RKO (cell line): Measurements from ENCODE around the gene PYGM.

ENCODE experiments used
- DNase-seq: peaks from one replicate; pipeline ENCODE4 v3.0.0-alpha.2; 2016; ENCODE audit warnings: low spot score

PYGM gene

DNA sequence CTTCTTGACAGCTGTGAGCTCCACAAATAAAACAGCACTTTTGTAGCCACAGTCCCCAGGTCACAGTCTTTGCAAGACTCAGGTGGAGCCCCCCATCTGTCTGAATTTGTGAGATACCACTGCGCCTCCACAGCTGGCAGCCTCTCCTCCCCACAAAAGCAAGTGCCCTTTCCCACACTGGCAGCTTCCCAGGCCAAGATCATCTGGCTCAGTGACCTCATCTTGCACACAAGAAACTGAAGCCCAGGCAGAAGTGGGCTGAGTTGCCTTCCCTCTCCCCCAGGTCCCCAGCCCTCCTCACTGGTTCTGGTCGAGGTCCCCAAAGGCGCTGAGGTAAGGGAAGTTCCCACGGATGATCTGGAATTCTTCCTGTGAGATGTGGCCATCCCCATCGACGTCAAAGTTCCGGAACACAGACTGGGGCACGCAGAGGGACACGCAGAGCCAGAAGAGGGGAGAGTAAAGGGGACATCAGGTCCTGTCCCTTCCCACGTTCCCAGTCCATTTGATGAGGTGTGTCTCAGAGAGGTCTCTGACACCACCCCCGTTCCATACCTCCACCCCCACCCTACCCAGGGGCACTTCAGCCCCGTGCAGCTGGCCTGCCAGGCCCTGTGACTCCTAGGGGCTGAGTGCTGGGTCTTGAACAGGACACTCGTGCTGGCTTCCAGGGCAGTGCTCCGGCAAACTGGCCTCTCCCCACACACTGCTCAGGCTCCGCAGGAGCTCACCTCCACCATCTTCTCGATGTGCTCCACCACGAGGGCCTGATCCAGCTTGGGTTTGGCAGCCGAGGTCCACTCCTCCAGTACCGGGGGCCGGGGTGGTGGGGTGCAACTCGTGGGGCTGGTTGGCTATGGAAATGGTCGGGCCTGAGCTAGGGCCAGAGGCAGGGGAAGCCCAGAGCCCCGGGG, 24.7 kb downstream of the PYGM start:
- DNase-seq, result no peak

GRCh38 chr11:64731601-64732000, 28.2 kb downstream of the PYGM start:
- DNase-seq, result no peak

DNA sequence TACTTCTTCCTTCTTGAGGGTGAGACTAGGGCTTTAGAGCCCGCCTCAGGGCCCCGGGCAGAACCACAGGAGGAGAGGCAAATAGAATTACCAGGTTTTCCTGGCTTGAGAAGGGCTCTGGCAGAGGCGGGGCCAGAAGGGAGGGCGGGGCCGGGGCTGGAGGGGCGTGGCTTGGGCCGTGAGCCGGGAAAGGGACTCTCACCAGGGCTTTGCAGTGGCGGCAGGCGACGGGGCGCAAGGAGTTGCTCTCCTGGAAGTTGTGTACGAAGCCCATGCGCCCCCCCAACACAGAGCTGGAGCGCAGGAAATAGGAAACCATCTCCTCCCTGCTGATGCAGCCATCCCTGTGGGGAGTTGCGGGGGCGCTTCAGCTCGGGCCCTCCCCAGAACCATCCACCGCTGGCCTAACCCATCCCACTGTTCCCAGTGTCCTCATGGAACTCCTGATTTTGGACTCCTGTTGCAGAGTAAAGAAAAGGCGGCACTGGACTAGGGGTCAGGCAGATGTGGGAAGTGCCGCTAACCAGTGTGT, 29.9 kb downstream of the PYGM start:
- no peak for DNase-seq

DNA sequence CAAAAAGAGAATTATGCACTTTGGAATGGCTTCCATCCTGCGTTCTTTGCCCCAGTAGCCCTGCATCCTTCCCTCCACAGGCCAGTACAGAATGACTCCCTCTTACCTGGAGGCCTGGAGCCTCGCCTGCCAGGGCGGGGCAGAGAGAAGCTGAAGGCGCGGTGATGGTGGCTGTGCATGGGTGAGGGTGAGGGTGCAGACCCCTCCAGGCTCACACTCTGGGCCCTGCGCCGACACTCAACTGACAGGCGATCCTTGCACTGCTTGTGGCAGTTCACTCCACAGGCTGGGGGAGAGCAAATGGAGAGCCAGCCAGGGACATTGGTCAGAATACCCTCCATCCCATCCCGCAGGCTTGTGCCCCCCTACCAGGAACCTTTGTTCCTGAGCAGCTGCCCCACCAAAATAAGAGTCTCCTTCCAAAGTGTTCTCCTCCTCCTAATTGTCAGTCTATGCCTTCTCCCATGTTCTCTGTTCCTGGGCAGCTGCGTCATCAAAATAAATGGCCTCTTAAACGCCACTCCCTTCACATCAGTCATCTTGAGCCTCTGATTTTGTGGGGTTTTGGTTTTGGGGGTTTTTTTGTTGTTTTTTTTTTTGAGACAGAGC, 30.9 kb downstream of the PYGM start:
- no peak for DNase-seq

- DNase-seq, result no peak
Measured at GRCh38 chr11:64726867-64727530, 32.8 kb downstream of the PYGM start.

DNA sequence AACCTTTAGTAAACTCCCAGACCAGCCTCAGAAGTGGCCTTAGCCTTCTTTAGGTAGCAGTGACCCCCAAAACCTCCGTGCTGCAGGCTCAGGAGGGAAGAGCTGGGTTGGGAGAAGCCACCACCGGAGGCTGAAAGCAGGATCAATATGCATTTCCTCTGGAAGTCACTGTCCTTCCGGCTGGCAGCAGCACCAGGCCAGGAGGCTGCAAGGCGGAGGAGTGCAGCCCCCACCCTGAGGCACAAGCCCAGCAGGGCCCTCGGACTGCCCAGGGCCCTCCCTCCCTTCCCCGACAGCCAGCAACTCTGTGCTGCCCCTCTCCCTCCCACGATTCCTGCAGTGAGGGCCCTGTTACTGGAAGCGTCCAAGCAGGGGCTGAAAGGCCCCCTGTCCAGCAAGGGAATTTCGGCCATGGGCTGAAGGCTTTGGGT, 33.5 kb downstream of the PYGM start:
- no peak for DNase-seq

DNA sequence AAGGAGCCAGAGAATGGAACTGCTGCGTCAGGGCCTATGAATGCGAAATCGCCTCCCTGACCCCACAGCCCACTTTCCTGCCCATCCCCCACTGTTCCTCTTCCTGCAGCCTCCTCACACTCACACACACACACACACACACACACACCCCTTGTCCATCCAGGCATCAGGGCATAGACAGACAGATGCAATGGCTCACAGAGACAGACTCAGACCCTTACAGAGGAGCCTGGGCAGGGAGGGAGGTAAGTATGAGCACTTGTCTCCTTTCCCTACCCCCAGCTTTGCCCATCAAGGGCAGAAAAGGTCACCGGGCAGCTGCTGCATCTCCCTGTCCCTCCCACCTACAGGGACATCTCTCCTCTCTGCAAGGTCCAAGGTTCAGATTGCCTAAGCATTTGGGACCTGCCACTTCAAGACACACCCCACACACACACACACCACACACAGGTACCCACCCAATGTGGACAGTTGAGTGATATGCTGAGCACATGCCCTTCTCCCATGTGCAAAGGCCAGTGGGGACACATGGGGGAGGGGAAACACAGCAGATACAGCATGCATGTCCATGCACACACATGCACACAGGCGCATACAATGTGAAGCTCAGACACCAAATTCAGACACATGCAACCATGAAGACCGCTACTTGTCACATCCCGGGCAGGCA, 34.8 kb downstream of the PYGM start:
- DNase-seq, result no peak

- no peak for DNase-seq
Measured at GRCh38 chr11:64723907-64724862, 35.6 kb downstream of the PYGM start.

- no peak for DNase-seq
Measured at GRCh38 chr11:64723117-64723906, 36.5 kb downstream of the PYGM start, which contains the start of gene NRXN2. TSS of gene NRXN2 (minus strand) at chr11:64723197. CDS start at chr11:64713699, 9,498 bp downstream.

- no peak for DNase-seq
Measured at GRCh38 chr11:64722141-64723065, 37.4 kb downstream of the PYGM start.

GRCh38 chr11:64721359-64721699, 38.4 kb downstream of the PYGM start:
- no peak for DNase-seq

- DNase-seq, result no peak
Measured at GRCh38 chr11:64720640-64721358, 39.0 kb downstream of the PYGM start.

DNA sequence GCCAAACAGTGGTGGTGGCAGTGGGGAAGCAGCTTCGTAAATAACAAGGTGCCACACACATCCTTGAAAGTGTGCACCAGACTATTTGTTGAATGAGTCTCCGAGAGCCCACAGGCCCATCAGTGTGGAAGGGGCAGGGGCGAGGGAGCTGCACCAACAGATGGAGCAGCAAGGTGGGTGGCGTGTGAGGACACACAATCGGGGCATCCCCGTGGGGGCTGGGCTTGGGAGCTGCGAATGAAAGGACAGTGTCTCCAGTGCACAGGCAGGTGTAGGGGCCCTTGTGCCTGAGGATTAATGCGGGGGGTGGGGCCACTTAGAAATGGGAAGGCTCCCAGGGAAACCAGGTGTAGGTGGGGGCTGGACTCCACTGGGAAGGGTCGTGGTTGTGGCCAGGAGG, 39.6 kb downstream of the PYGM start:
- no peak for DNase-seq

DNA sequence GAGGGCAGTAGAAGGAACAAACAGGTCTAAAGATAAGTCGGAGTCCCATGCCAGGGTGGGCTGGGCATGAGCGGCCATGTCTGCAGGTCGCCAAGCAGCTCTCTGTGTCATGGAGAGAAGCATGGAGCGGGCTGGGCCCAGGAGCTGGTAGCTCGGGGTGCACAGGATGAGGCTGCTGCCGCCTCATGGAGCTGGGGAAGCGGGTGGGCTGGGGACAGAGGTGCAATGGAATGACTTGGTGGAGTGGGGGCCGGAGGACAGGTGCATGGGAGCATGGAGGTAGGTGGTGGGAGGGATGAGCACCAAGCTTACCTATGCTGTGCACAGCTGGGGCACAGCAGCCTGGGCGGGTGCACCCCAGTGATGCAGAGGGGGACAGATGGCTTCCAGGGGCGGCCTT, 40.4 kb downstream of the PYGM start:
- DNase-seq, result no peak

DNA sequence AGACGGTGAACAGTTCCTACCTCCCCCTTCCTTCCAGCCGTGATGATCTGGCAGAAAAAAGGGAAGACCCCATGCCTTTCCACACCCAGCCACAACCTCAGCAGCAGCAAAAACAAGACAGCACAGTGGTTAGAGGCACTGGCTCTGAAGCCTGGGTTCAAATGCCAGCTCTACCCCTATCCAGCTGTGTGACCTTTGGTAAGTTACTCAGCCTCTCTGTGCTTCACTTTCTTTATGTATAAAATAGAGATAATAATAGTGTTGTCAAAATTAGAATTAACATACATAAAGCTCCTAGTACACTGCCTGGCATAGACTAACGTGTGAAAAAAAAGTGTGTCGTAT, 41.0 kb downstream of the PYGM start:
- no peak for DNase-seq

GRCh38 chr11:64718084-64718779, 41.5 kb downstream of the PYGM start:
- DNase-seq, result no peak

DNA sequence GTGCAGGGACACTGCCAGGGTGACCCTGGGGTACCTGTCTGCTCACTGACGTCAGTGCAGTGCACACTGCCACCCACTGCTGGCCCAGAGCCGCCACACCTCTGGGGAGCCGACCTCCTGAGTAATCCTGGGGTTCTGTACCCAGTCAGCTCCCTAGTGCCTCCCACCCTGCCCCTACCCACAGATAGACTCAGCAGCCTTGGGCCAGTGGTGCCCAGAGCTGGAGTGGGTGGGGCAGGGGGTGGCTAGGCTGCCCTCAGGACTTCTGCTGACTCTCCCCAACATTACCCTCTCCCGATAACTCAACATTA, 42.6 kb downstream of the PYGM start:
- DNase-seq, result no peak
